HepG2 (cell line): ENCODE data around the gene SYTL2. TPM values are rescaled to one million over a fixed set of nuclear protein-coding genes. Genes with fewer than 3 reads are reported as not detected.

ENCODE experiments used
- ELF3 ChIP-seq: IDR thresholded peaks from 2 replicates; pipeline ENCODE4 v1.6.1; 2016; ENCODE audit warnings: missing genetic modification reagents, missing compliant biosample characterization
- HHEX ChIP-seq: IDR thresholded peaks from 2 replicates; pipeline ENCODE4 v1.6.1; 2016; ENCODE audit warnings: control low read depth
- IRF2 ChIP-seq: IDR thresholded peaks from 2 replicates; pipeline ENCODE4 v1.6.1; 2018; ENCODE audit warnings: missing genetic modification reagents, missing compliant biosample characterization
- SSRP1 ChIP-seq: IDR thresholded peaks from 2 replicates; pipeline ENCODE4 v1.6.1; 2016; ENCODE audit warnings: control low read depth
- TBX2 ChIP-seq: sonication (generic); formaldehyde crosslinking; IDR thresholded peaks from 2 replicates; pipeline ENCODE4 v1.5.0; 2020; ENCODE audit warnings: missing genetic modification reagents, mild to moderate bottlenecking, borderline replicate concordance
- USF2 ChIP-seq, 2 experiments: sonication (generic) in 1 of 2; formaldehyde crosslinking in 1 of 2; IDR thresholded peaks; 2 replicates each; pipeline versions ENCODE4 v1.5.1 to v1.6.1; 2011 to 2020; ENCODE audit warnings: borderline replicate concordance in 1 of 2, low read depth in 1 of 2, low read length in 1 of 2, mild to moderate bottlenecking in 1 of 2, missing genetic modification reagents in 1 of 2, moderate library complexity in 1 of 2
- ZNF18 ChIP-seq: sonication (generic); formaldehyde crosslinking; IDR thresholded peaks from 2 replicates; pipeline ENCODE4 v1.8.0; 2022; ENCODE audit warnings: mild to moderate bottlenecking, missing genetic modification reagents; ENCODE audit not compliant: insufficient replicate concordance
- ZNF441 ChIP-seq: sonication (generic); formaldehyde crosslinking; IDR thresholded peaks from 2 replicates; pipeline ENCODE4 v1.7.0; 2021; ENCODE audit warnings: missing genetic modification reagents, borderline replicate concordance
- ZNF784 ChIP-seq: sonication (generic); formaldehyde crosslinking; IDR thresholded peaks from 2 replicates; pipeline ENCODE4 v1.5.1; 2020; ENCODE audit warnings: missing genetic modification reagents, mild to moderate bottlenecking, borderline replicate concordance
- polyA plus RNA-seq, 8 experiments: library from polyadenylated mRNA; depleted of rRNA in 3 of 8; stranded (reverse) in 7 of 8; unstranded in 1 of 8; fragments of >200 nt; fragmentation: Illumina TruSeq in 4 of 8; extraction: Trizol in 4 of 8; gene quantifications; 2 replicates each; pipeline versions ENCODE4 v1.2.1 to v1.2.3, GENCODE V29; 2011 to 2016; ENCODE audit warnings: low read depth in 4 of 8, missing spikeins in 1 of 8, mixed read lengths in 1 of 8; ENCODE audit not compliant: insufficient read depth in 1 of 8
- total RNA-seq, 5 experiments: library from RNA; depleted of rRNA; stranded (reverse); fragments of >200 nt; fragmentation: Illumina TruSeq; extraction: Trizol; gene quantifications; 2 replicates each; pipeline ENCODE4 v1.2.3, GENCODE V29; 2016; ENCODE audit warnings: low read depth in 1 of 5

SYTL2 gene
- total and polyA plus RNA-seq, 2 of the 13 experiments (the other 11 are each of a cell fraction or from before 2014, with no cell fraction given): 0.77 to 0.90 TPM

- TF ChIP-seq USF2 (IDR thresholded peaks at IDR 0.05; ENCODE audit: low read depth, low read length) (no peak), USF2 (CRISPR knock-in tag; IDR thresholded peaks at IDR 0.05; ENCODE audit: borderline replicate concordance) (no peak), IRF2 (CRISPR knock-in tag) (no peak), ZNF18 (CRISPR knock-in tag) (no peak), ELF3 (no peak), HHEX (CRISPR knock-in tag) (no peak), TBX2 (CRISPR knock-in tag) (no peak), ZNF441 (CRISPR knock-in tag) (no peak), SSRP1 (CRISPR knock-in tag) (no peak), ZNF784 (CRISPR knock-in tag) (no peak)
Measured at GRCh38 chr11:85784480-85785265, 26.3 kb downstream of the SYTL2 start (continued).
